Activated CD8-positive, alpha-beta T cell treated with anti-CD3 and anti-CD28 coated beads for 36 hours (primary cell): ENCODE measurements around the gene KMT2D. TPM values are rescaled to one million over a fixed set of nuclear protein-coding genes. Genes with fewer than 3 reads are reported as not detected.
A peak's percentile ranks its signal among the peaks of the same experiment; 100 is the strongest.

Experiments
- ATAC-seq: fragments of 200-7000 bp; cut with Tn5 transposase; one replicate; pipeline ENCODE4 v1.10.0; 2021; ENCODE audit warnings: mild to moderate bottlenecking, moderate library complexity
- CTCF ChIA-PET: fragments of 350-600 bp; sonication (Branson Sonifier 250); formaldehyde crosslinking; loops from one replicate; lab custom pipeline; 2021; ENCODE audit warnings: antibody characterized with exemption; lab: Charles Lee
- POLR2A ChIA-PET: fragments of 350-600 bp; sonication (Branson Sonifier 250); formaldehyde crosslinking; loops from one replicate; lab custom pipeline; 2021; ENCODE audit warnings: antibody characterized with exemption; lab: Charles Lee
- DNase-seq: peaks from one replicate; pipeline ENCODE4 v3.0.0-alpha.2; 2020
- H3K27ac Mint-ChIP-seq: one replicate; pipeline ENCODE4 v1.8.0; 2021; ENCODE audit warnings: mild to moderate bottlenecking, mixed read lengths
- H3K27me3 Mint-ChIP-seq: one replicate; pipeline ENCODE4 v1.8.0; 2021; ENCODE audit warnings: mixed read lengths
- H3K36me3 Mint-ChIP-seq: one replicate; pipeline ENCODE4 v1.8.0; 2021; ENCODE audit warnings: low read depth, mixed read lengths
- H3K4me1 Mint-ChIP-seq: one replicate; pipeline ENCODE4 v1.8.0; 2021; ENCODE audit warnings: low read depth, mixed read lengths
- H3K4me3 Mint-ChIP-seq: one replicate; pipeline ENCODE4 v1.8.0; 2021; ENCODE audit warnings: mild to moderate bottlenecking, moderate library complexity, mixed read lengths
- H3K9me3 Mint-ChIP-seq: one replicate; pipeline ENCODE4 v1.8.0; 2021; ENCODE audit warnings: mixed read lengths
- CTCF ChIP-seq: fragments of 200-600 bp; IDR thresholded peaks from one replicate; pipeline ENCODE4 v1.8.0; 2022; ENCODE audit warnings: antibody characterized with exemption, mild to moderate bottlenecking
- intact Hi-C: fragments of 100-400 bp; cut with micrococcal nuclease; formaldehyde crosslinking; loops from one replicate; pipeline ENCODE4 v1.10.0; 2022
- total RNA-seq, 2 experiments: library from RNA; stranded (reverse); gene quantifications; one replicate each; pipeline ENCODE4 v1.2.3, GENCODE V29; 2021

The KMT2D gene
- total RNA-seq, 2 experiments from 2014 or later: 57.5 to 62.3 TPM

DNA sequence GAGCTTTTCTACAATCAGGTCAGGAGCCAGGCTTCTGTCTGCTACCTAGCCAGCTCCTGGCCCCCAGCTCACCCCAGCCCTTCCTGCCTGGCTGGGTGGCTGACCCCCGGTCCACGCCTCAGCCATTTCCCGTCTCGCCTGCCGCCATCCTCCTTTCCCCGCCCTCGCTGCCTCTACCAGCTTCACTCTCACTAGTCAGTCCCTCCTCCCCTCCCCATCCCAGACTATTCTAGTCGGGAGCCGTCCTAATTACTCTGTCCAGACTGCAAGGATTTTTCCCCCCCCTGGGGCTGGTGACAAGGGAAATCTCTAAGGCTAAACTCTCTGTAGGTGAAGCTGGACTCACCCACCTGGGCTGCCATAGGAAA is 33.2 kb upstream of the KMT2D start:
- TF ChIP-seq CTCF: no peak
- no peak overlapping the region for H3K4me3 Mint-ChIP-seq
- peaks cover 5% of the 10 kb centered on the region for H3K36me3 Mint-ChIP-seq
- peaks cover 35% of the 10 kb centered on the region for H3K4me1 Mint-ChIP-seq
- intact Hi-C loops: loop anchor here (5.0 to 10.0 kb wide), 2 partner anchors 96 to 141 kb away; partner anchors contain the start of gene DDN
- H3K27me3 Mint-ChIP-seq: peaks cover 56% of the 10 kb centered on the region
- ChIA-PET POLR2A (interaction anchor here (0.6 to 4.6 kb wide), 8 partner anchors 16 to 130 kb away, joined by 3 to 34 read pairs (median 3); partner anchors contain the start of genes KMT2D, RHEBL1 and TUBA1B), CTCF (interaction anchor here (0.9 to 10.5 kb wide), 13 partner anchors 9 to 114 kb away, joined by 3 to 220 read pairs (median 7); partner anchors contain the start of gene RHEBL1)
- ATAC-seq (no peak), DNase-seq (no peak)
- no peaks in the 10 kb centered on the region for H3K9me3 Mint-ChIP-seq
- no peak overlapping the region for H3K27ac Mint-ChIP-seq

DNA sequence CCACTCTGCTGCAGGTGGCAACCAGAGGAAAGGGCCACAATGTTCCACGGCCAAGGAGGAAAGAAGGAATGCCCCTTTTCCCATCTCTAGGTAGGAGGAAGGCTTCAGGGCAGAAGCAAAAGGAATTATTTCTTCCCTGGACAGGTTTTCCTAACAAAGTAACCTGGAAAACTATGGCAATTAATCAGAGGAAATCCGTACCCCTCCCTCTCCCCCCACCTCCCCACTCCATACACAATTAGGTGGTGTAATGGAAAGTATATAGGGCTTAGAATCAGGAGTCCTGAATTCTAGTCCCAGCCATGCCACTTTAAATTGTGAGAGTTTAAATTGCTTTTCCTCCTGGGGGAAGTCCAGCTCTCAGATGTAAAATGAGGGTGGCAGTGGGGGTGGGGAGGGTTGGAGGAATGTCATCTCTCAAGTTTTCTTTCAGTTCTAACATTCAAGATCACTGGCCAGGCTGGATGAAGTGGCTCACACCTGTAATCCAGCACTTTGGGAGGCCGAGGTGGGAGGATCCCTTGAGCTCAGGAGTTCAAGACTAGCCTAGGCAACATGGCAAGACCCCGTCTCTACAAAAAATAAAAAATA is 32.3 kb upstream of the KMT2D start:
- Mint-ChIP-seq H3K4me1 (peaks cover 43% of the 10 kb centered on the region), H3K27ac (no peak overlapping the region), H3K36me3 (peaks cover 4% of the 10 kb centered on the region), H3K4me3 (no peak overlapping the region), H3K27me3 (peaks cover 61% of the 10 kb centered on the region), H3K9me3 (no peaks in the 10 kb centered on the region)
- ATAC-seq (no peak), DNase-seq (no peak)
- ChIA-PET CTCF (interaction anchor here (0.5 to 10.5 kb wide), 20 partner anchors 8 to 255 kb away, joined by 3 to 220 read pairs (median 6); partner anchors contain the start of gene RHEBL1), POLR2A (interaction anchor here (0.8 to 4.6 kb wide), 7 partner anchors 10 to 94 kb away, joined by 3 to 34 read pairs (median 10); partner anchors contain the start of genes DDN, KMT2D and TUBA1B)
- TF ChIP-seq CTCF: no peak
- intact Hi-C loops: loop anchor here (5.0 to 10.0 kb wide), 2 partner anchors 96 to 142 kb away; partner anchors contain the start of gene DDN

DNA sequence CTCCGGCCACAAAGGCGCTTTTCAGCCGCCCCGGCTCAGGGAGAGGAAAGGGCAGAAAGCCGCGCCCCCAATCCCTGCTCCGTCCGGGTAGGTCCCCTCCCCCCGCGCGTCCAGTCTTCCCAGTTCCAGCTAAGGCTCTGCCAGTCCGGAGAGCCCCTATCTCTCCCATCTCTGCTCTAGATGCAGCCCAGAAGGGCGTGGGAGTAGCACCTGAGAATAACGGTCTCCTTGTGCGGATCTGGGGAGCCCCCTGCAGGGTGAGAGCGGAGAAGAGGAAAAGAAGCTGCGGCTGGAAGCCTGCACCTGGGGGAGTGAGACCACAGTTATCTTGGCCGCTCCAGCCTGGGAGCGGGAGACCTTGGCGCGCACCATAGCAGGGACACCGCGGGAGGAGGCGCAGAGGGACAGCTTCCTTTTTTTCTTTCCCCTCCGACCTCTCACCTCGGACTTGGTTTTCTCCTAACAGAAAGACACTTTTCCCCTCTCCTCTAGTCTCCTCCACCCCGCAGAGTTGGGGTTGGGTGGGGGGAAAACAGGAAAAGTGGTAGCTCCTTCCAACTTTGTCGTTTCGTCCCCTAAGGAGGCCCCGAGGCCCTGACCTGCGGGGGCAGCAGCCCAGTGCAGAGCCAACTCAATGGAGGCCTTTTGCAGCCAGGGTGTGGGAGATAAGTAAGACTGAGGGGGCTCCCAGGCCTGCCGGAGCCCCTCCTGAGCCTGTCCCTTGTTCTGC is 31.7 kb upstream of the KMT2D start:
- ATAC-seq: peak; percentile 45
- H3K36me3 Mint-ChIP-seq: peaks cover 2% of the 10 kb centered on the region
- peak; percentile 76 for TF ChIP-seq CTCF
- POLR2A ChIA-PET: interaction anchor here (0.6 to 4.6 kb wide), 9 partner anchors 10 to 173 kb away, joined by 3 to 34 read pairs (median 5); partner anchors contain the start of genes DDN, KMT2D and TUBA1B
- H3K27ac Mint-ChIP-seq: no peak overlapping the region
- CTCF ChIA-PET: interaction anchor here (0.5 to 10.5 kb wide), 21 partner anchors 9 to 1087 kb away, joined by 3 to 220 read pairs (median 6); partner anchors contain the start of gene RHEBL1
- H3K9me3 Mint-ChIP-seq: no peaks in the 10 kb centered on the region
- intact Hi-C loops: loop anchor here (5.0 to 10.0 kb wide), 2 partner anchors 95 to 143 kb away; partner anchors contain the start of gene DDN
- H3K4me1 Mint-ChIP-seq: peaks cover 50% of the 10 kb centered on the region
- H3K4me3 Mint-ChIP-seq: no peak overlapping the region
- H3K27me3 Mint-ChIP-seq: peaks cover 63% of the 10 kb centered on the region
- peak; percentile 83 for DNase-seq

DNA sequence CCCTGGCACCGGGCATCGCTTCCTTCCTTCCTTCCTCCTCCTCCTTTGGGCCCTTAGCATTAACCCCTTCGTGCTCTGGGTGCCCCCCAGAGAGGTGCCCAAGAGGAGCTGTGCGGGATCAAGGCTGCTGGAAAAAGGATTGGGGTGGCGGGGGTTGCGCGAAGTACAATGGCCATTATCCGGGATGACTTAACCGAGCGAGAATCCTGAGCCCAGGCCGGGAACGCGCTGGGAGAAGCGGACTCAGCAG is 31.2 kb upstream of the KMT2D start:
- ChIA-PET POLR2A (interaction anchor here (0.6 to 4.6 kb wide), 8 partner anchors 11 to 174 kb away, joined by 3 to 34 read pairs (median 4); partner anchors contain the start of genes KMT2D and TUBA1B), CTCF (interaction anchor here (0.7 to 10.5 kb wide), 16 partner anchors 9 to 1087 kb away, joined by 3 to 220 read pairs (median 6); partner anchors contain the start of gene RHEBL1)
- H3K9me3 Mint-ChIP-seq: no peaks in the 10 kb centered on the region
- no peak for DNase-seq
- no peak overlapping the region for H3K4me3 Mint-ChIP-seq
- H3K4me1 Mint-ChIP-seq: peaks cover 50% of the 10 kb centered on the region
- intact Hi-C loops: loop anchor here (5.0 to 10.0 kb wide), 2 partner anchors 94 to 143 kb away; partner anchors contain the start of gene DDN
- TF ChIP-seq CTCF: no peak
- peaks cover 63% of the 10 kb centered on the region for H3K27me3 Mint-ChIP-seq
- ATAC-seq: no peak
- H3K36me3 Mint-ChIP-seq: peaks cover 2% of the 10 kb centered on the region
- H3K27ac Mint-ChIP-seq: no peak overlapping the region
